Upper lobe of left lung (tissue), 4 donors: Measurements from ENCODE around the gene UBAP1L.

Experiments used
- POLR2AphosphoS5 ChIP-seq, 2 donors: sonication (generic); formaldehyde crosslinking; IDR thresholded peaks; one replicate each; pipeline ENCODE4 v1.5.1; 2017; ENCODE audit warnings: antibody characterized with exemption in 2 of 2
- TF ChIP-seq, protein P1 (sequence below), 6 experiments: fragments of 450-650 bp in 4 of 6; fragments of 200-600 bp in 2 of 6; sonication (generic) in 2 of 6; IDR thresholded peaks; one replicate each; pipeline ENCODE4 v1.5.1; 2016 to 2019; ENCODE audit warnings: antibody characterized with exemption in 6 of 6

DNA sequence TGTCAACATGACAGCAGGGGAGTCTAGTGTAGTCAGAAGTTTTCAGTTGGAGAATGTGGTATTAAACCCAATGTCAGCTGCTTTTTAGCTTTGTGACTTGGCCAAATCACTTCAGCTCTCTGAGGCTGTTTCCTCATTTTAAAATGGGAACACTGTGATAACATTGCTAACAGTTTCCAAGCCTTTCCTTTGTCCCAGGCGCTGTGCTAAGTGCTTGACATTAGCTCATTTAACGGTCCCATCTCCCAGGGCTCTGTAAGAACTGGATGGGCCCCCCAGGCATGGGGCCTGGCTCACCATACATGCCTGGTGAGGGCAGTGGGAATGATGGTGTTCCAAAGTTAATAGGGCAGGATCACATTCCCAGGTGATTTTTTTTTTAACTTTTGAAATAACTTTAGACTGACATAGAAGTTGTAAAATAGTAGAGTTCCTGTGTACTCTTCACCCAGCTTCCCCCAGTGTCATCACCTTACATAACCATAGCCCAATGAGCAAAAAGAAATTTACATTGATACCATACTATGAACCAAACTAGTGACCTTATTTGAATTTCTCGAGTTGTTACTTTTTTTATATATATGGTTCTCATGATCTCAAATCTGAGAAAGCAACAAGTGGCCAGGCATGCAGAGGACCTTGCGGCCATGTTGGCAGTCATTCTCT lies 54.9 kb downstream of the UBAP1L start:
- TF ChIP-seq POLR2AphosphoS5 (IDR thresholded peaks at IDR 0.05): no peak
- TF ChIP-seq, protein P1, sequence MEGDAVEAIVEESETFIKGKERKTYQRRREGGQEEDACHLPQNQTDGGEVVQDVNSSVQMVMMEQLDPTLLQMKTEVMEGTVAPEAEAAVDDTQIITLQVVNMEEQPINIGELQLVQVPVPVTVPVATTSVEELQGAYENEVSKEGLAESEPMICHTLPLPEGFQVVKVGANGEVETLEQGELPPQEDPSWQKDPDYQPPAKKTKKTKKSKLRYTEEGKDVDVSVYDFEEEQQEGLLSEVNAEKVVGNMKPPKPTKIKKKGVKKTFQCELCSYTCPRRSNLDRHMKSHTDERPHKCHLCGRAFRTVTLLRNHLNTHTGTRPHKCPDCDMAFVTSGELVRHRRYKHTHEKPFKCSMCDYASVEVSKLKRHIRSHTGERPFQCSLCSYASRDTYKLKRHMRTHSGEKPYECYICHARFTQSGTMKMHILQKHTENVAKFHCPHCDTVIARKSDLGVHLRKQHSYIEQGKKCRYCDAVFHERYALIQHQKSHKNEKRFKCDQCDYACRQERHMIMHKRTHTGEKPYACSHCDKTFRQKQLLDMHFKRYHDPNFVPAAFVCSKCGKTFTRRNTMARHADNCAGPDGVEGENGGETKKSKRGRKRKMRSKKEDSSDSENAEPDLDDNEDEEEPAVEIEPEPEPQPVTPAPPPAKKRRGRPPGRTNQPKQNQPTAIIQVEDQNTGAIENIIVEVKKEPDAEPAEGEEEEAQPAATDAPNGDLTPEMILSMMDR (IDR thresholded peaks at IDR 0.05): no peak
